Measurements from ENCODE around the gene HNRNPAB. TPM values are rescaled to one million over a fixed set of nuclear protein-coding genes. Genes with fewer than 3 reads are reported as not detected.

The HNRNPAB gene
- 100 to 1,000 TPM in 2 of 4 donors, 10 to 100 TPM in 2; 79.9 to 140 (median 106) TPM for total RNA-seq

DNA sequence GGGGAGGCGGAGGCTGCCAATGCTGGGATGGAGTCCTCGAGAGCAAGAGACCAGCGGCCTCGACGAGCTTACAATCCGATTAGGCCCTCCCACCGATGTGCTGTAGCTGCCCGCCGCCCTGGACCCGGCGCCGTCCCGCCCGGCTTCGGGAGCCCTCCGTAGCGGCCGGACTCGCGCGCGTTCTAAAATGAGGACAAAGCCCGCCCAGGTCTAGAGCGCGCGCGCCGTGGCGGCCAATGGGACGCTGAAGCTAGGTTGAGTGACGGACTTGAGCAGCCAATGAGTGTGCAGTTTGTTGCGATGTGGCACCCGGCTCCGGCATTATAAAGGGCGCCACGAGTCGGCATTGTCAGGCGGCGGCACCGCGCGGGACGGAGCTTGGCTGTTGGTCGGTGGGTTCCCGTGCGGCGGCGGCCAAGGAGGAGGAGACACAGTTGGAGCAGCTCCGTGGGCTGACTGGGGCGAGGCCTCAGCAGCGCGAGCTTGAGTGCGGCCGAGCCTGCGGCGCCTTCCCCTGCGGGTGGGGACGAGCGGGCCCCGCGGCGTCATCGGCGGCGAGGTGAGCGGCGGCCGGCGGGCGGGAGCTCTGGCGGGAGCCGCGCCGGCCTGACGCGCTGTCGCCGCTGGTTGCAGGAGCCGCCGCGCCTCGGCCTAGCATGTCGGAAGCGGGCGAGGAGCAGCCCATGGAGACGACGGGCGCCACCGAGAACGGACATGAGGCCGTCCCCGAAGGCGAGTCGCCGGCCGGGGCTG, at the start of gene HNRNPAB:
Gene HNRNPAB (plus strand): TSS at position 352 of the 753 bp plus-strand sequence. CDS start 305 bp downstream, at position 657.
- WGBS, 2 donors (ENCODE audit: low coverage in 1 of 2) = 1% methylated on average over 13 of the region's 96 CpGs; no CpG with 5 or more reads in 1 of the 2 donors

GRCh38 chr5:178155065-178155464, 49.3 kb upstream of the HNRNPAB start:
- peaks cover 0 to 36% (median 11%) of the 10 kb centered on the region in 3 donors for H3K4me1 ChIP-seq
- H3K36me3 ChIP-seq = peaks cover 0 to 15% of the 10 kb centered on the region in 2 donors
- no peak for ATAC-seq
- 78% methylated on average over 6 of the region's 8 CpGs; no CpG with 5 or more reads in 1 of the 2 donors for WGBS, 2 donors (ENCODE audit: low coverage in 1 of 2)
- H3K9me3 ChIP-seq = no peaks in the 10 kb centered on the region
- no peak overlapping the region for H3K4me3 ChIP-seq
- H3K27ac ChIP-seq = no peak overlapping the region
- H3K27me3 ChIP-seq = no peaks in the 10 kb centered on the region
- TF ChIP-seq POLR2A (IDR thresholded peaks at IDR 0.05) (no peak), POLR2AphosphoS5 (IDR thresholded peaks at IDR 0.05) (no peak), EP300 (IDR thresholded peaks at IDR 0.05) (no peak), CTCF (IDR thresholded peaks at IDR 0.05) (no peak)

More for the DNA sequence above, at the start of gene HNRNPAB:
- peak within 1 kb of the TSS; percentile 88 to 99 (median 94) for H3K27ac ChIP-seq
- peak; percentile 97 for ATAC-seq
- H3K4me3 ChIP-seq = peak within 1 kb of the TSS; percentile 81 to 99
- peaks cover 0 to 28% of the 10 kb centered on the region in 2 donors for H3K36me3 ChIP-seq
- no peaks in the 10 kb centered on the region for H3K9me3 ChIP-seq
- peak; percentile 100 for TF ChIP-seq POLR2AphosphoS5 (IDR thresholded peaks at IDR 0.05)
- TF ChIP-seq POLR2A (IDR thresholded peaks at IDR 0.05) = peak; percentile 98 to 99
- no peak for TF ChIP-seq EP300 (IDR thresholded peaks at IDR 0.05)
- peak in 2 of 4 experiments; percentile 11 to 15 for TF ChIP-seq CTCF (IDR thresholded peaks at IDR 0.05)
- peaks cover 0 to 41% (median 19%) of the 10 kb centered on the region in 3 donors for H3K4me1 ChIP-seq
- H3K27me3 ChIP-seq = no peaks in the 10 kb centered on the region

DNA sequence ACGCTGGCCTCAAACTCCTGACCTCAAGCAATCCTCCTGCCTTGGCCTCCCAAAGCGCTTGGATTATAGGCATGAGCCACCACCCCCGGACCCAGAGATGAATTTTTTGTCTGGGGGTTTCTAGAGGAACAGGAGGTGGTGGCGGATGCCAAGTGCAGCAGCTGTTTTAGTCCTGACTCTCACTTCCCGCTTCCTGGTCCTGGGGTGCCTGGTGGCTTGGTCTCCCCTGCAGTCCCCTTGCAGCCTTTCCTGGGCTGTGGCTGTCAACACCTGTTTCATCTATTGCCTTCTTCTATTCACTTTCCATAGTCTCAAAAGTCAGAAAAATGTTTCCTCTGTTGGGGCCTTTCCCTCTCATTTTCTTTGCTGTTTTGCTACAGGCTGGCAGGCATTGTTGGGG, 44.2 kb upstream of the HNRNPAB start:
- 80 to 100% methylated on average over 2 of the region's 5 CpGs for WGBS, 2 donors (ENCODE audit: low coverage in 1 of 2)
- no peak for ATAC-seq
- Histone ChIP-seq H3K27me3 (peaks cover 39% of the 10 kb centered on the region), H3K36me3 (no peaks in the 10 kb centered on the region), H3K9me3 (no peaks in the 10 kb centered on the region), H3K4me1 (peaks cover 0 to 11% (median 0%) of the 10 kb centered on the region in 3 donors), H3K4me3 (no peak overlapping the region), H3K27ac (no peak overlapping the region)
- no peak for TF ChIP-seq CTCF (IDR thresholded peaks at IDR 0.05)
- no peak for TF ChIP-seq POLR2A (IDR thresholded peaks at IDR 0.05)
- TF ChIP-seq EP300 (IDR thresholded peaks at IDR 0.05) = no peak
- TF ChIP-seq POLR2AphosphoS5 (IDR thresholded peaks at IDR 0.05) = no peak

DNA sequence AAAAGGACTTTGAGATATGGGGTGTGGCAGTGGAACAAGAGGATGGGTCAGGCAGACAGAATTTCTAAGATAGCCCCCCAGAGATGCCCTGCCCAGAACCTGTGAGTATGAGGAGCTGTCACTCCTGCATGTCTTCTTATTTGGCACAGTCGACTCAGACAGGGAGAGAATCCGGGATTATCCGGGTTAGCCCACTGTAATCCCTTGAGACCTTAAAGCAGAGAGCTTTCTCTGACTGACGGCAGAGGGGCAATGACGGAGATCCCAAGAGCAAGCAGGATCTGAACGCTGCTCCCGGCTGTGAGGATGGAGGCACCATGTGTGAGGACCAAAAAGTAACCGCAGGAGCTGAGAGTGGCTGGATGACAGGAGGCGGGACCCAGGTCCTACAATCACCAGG, 41.9 kb upstream of the HNRNPAB start:
- no peak for ATAC-seq
- TF ChIP-seq CTCF (IDR thresholded peaks at IDR 0.05) = no peak
- no peak for TF ChIP-seq POLR2A (IDR thresholded peaks at IDR 0.05)
- no peak for TF ChIP-seq EP300 (IDR thresholded peaks at IDR 0.05)
- no peak for TF ChIP-seq POLR2AphosphoS5 (IDR thresholded peaks at IDR 0.05)
- 80 to 100% methylated on average over 2 to 9 of the region's 9 CpGs for WGBS, 2 donors (ENCODE audit: low coverage in 1 of 2)
- Histone ChIP-seq H3K9me3 (no peaks in the 10 kb centered on the region), H3K27ac (no peak overlapping the region), H3K36me3 (no peaks in the 10 kb centered on the region), H3K27me3 (peaks cover 57% of the 10 kb centered on the region), H3K4me1 (peaks cover 0 to 11% (median 0%) of the 10 kb centered on the region in 3 donors), H3K4me3 (no peak overlapping the region)
